ENCODE measurements around the gene CDCA7L. TPM values are rescaled to one million over a fixed set of nuclear protein-coding genes. Genes with fewer than 3 reads are reported as not detected.

CDCA7L gene
- total and polyA plus RNA-seq, 3 donors from 2014 or later, result 39.9 to 47.1 (median 46.1) TPM

DNA sequence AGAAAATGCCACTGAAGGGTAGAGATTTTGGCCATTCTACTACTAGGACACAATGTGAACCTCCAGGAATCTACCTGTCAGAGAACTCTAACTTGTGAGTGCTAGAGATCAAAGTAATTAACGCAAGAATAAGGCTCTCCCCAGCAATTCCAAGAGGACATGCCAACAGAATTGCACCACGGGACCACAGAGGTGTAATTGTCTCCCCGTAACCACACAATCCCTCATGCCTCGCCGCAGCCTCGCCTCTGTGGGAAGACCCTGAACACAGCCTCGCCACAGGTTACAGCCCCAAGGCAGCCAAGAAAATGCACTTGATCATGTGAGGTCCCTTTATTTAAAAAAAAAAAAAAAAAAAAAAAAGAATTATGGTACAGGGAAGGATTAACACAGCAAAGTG lies 29.5 kb downstream of the CDCA7L start:
- Histone ChIP-seq H3K9me3 (no peaks in the 10 kb centered on the region), H3K27me3 (no peaks in the 10 kb centered on the region), H3K36me3 (ENCODE audit: low read depth, missing control alignments) (no peaks in the 10 kb centered on the region), H3K27ac (no peak overlapping the region), H3K4me3 (no peak overlapping the region), H3K4me1 (no peaks in the 10 kb centered on the region)
- no peak for DNase-seq
- 96 to 98% methylated on average over 7 of the region's 7 CpGs for WGBS, 2 donors
- intact Hi-C loops (cut with DNase I; ENCODE audit: low total_unique reads), result no loop called here
- TF ChIP-seq, protein P1, sequence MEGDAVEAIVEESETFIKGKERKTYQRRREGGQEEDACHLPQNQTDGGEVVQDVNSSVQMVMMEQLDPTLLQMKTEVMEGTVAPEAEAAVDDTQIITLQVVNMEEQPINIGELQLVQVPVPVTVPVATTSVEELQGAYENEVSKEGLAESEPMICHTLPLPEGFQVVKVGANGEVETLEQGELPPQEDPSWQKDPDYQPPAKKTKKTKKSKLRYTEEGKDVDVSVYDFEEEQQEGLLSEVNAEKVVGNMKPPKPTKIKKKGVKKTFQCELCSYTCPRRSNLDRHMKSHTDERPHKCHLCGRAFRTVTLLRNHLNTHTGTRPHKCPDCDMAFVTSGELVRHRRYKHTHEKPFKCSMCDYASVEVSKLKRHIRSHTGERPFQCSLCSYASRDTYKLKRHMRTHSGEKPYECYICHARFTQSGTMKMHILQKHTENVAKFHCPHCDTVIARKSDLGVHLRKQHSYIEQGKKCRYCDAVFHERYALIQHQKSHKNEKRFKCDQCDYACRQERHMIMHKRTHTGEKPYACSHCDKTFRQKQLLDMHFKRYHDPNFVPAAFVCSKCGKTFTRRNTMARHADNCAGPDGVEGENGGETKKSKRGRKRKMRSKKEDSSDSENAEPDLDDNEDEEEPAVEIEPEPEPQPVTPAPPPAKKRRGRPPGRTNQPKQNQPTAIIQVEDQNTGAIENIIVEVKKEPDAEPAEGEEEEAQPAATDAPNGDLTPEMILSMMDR (IDR thresholded peaks at IDR 0.05), result no peak
- no peak for TF ChIP-seq POLR2A (IDR thresholded peaks at IDR 0.05)

DNA sequence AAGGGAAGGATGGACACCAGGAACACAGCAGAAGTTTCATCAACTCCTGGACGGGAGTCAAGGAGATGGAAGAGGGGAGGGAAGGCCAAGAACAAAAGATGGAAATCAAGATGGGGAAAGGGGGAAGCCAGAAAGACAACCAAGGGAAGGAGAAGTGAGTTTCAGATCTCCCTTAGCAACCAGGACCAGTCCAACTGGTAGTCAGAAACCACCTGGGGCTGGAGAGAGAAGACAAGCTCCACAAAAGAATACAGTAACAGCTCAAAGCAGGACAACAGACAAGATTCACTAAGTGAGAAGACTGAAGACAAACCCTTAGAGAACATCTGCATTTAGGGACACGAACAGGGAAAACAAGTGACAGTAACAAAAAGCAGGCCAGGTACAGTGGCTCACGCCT lies 30.6 kb downstream of the CDCA7L start:
- no peaks in the 10 kb centered on the region for H3K4me1 ChIP-seq
- TF ChIP-seq POLR2A (IDR thresholded peaks at IDR 0.05), result no peak
- TF ChIP-seq, protein P1 (IDR thresholded peaks at IDR 0.05), result no peak
- no peaks in the 10 kb centered on the region for H3K9me3 ChIP-seq
- H3K36me3 ChIP-seq (ENCODE audit: low read depth, missing control alignments), result no peaks in the 10 kb centered on the region
- intact Hi-C loops (cut with DNase I; ENCODE audit: low total_unique reads), result no loop called here
- WGBS, 2 donors, result 85 to 98% methylated on average over 3 of the region's 3 CpGs
- no peak overlapping the region for H3K27ac ChIP-seq
- H3K4me3 ChIP-seq, result no peak overlapping the region
- DNase-seq, result no peak
- no peaks in the 10 kb centered on the region for H3K27me3 ChIP-seq

GRCh38 chr7:21914671-21915070 lies 31.0 kb downstream of the CDCA7L start:
- no peaks in the 10 kb centered on the region for H3K27me3 ChIP-seq
- TF ChIP-seq, protein P1 (IDR thresholded peaks at IDR 0.05), result no peak
- no peak for TF ChIP-seq POLR2A (IDR thresholded peaks at IDR 0.05)
- H3K4me3 ChIP-seq, result no peak overlapping the region
- H3K27ac ChIP-seq, result no peak overlapping the region
- no peaks in the 10 kb centered on the region for H3K9me3 ChIP-seq
- 83 to 90% methylated on average over 5 of the region's 5 CpGs for WGBS, 2 donors
- no peaks in the 10 kb centered on the region for H3K36me3 ChIP-seq (ENCODE audit: low read depth, missing control alignments)
- no peak for DNase-seq
- no peaks in the 10 kb centered on the region for H3K4me1 ChIP-seq
- intact Hi-C loops (cut with DNase I; ENCODE audit: low total_unique reads), result no loop called here

DNA sequence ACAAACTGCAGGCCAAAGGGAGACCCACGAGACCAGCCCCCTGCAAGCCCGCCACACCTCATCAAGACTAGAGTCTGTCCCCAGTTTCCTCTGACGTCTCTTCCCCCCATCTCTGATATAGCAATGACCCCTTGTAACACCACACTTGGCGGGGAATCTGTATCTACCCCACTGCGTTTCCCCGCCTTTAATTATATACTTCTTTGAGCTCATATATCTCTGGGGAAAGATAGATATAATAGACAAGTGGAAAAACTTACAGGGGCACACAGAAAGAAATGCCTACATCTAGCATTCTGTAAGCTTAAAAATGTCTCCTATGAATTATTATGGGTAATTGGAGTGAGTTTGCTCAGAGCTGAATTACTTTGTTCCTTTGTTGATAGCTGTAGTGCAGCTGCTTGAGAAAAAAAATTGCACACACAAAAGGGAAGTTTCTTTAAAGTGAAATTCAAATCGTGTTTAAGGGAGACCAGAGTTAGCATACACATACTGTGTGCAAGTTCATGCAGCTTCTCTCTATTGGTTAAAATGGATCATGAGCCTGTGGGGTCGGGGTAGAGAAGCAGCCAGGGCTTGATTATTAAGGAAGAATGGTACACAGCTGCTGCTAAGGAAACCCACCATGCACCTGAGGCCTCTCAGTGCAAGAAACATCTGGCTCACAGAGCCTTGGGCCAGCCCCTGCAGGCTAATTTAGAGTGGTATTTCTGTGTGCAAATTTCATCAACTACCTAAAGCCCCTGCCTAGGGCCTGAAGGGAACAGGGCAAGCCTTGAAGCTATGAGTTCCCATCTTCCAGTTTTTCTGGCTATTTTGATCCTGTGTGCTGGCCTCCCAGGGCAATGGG lies 32.5 kb downstream of the CDCA7L start:
- H3K27ac ChIP-seq, result no peak overlapping the region
- TF ChIP-seq POLR2A (IDR thresholded peaks at IDR 0.05), result no peak
- TF ChIP-seq, protein P1 (IDR thresholded peaks at IDR 0.05), result no peak
- no peak for DNase-seq
- no peaks in the 10 kb centered on the region for H3K4me1 ChIP-seq
- H3K9me3 ChIP-seq, result no peaks in the 10 kb centered on the region
- no peaks in the 10 kb centered on the region for H3K36me3 ChIP-seq (ENCODE audit: low read depth, missing control alignments)
- WGBS, 2 donors, result 86 to 89% methylated on average over 8 of the region's 8 CpGs
- intact Hi-C loops (cut with DNase I; ENCODE audit: low total_unique reads), result no loop called here
- no peaks in the 10 kb centered on the region for H3K27me3 ChIP-seq
- no peak overlapping the region for H3K4me3 ChIP-seq

- no peak for DNase-seq
- intact Hi-C loops (cut with DNase I; ENCODE audit: low total_unique reads), result no loop called here
- H3K27ac ChIP-seq, result no peak overlapping the region
Observed at GRCh38 chr7:21912305-21912704, 33.4 kb downstream of the CDCA7L start.

More at GRCh38 chr7:21912305-21912704, 33.4 kb downstream of the CDCA7L start:
- TF ChIP-seq POLR2A (IDR thresholded peaks at IDR 0.05), result no peak
- TF ChIP-seq, protein P1 (IDR thresholded peaks at IDR 0.05), result no peak
- Histone ChIP-seq H3K4me3 (no peak overlapping the region), H3K9me3 (no peaks in the 10 kb centered on the region), H3K4me1 (no peaks in the 10 kb centered on the region), H3K27me3 (no peaks in the 10 kb centered on the region), H3K36me3 (ENCODE audit: low read depth, missing control alignments) (no peaks in the 10 kb centered on the region)
- 65 to 79% methylated on average over 5 to 7 of the region's 7 CpGs for WGBS, 2 donors

All from testis (tissue), 3 donors.